ENCODE measurements around the gene OTOG. TPM values are rescaled to one million over a fixed set of nuclear protein-coding genes. Genes with fewer than 3 reads are reported as not detected.

OTOG gene
- polyA plus RNA-seq, 12 donors = 0.01 to 0.04 (median 0.02) TPM; not detected in 6

DNA sequence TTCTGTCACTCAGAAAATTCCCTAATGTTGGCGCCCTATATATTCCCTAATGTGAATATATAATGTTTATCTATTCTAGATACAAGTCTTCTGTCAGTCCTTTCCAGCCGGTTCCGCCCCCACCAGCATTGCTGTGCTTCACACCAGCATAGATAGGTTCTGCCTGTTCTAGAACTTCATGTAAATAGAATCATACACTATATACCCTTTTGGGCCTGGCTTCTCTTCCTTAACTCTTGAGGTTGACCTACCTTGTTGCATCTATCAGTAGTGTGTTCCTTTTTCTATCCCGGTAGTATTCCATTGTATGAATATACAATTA lies 34.6 kb downstream of the OTOG start:
- DNase-seq = no peak

DNA sequence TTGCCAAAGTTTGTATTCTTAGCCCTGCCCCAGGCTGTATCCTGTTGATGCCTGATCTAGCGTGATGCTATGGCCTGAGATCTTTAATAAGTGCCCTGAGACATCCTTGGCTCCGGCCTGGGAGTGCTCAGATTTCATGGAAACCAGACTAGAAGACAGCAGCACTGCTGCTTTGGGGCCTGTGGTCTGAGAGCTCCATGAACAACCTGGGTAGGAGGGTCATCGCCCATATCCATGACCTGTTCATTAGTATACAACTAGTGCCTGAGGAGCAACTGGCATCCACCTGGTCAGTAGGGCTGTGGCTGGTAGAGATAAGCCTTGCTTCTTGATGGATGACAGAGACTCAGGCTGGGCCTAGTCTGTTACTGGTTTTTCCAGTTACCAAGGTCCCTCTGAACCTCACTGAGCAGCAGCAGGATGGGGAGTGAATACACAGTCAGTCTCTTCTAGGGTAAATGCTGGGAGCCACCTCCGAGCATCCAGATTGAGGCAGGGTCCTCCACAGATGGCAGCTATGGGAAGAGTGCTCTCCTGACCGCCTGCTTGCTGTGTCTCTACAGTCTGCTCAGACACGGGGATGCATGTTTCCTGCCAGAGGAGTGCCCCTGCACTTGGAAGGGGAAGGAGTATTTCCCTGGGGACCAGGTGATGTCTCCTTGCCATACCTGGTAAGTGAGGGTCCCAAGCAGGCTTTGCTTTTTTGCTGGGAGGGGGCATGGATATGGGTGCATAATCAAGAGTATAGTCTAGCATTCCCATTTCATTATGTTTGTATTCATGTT lies 39.0 kb downstream of the OTOG start:
- no peak for DNase-seq

DNA sequence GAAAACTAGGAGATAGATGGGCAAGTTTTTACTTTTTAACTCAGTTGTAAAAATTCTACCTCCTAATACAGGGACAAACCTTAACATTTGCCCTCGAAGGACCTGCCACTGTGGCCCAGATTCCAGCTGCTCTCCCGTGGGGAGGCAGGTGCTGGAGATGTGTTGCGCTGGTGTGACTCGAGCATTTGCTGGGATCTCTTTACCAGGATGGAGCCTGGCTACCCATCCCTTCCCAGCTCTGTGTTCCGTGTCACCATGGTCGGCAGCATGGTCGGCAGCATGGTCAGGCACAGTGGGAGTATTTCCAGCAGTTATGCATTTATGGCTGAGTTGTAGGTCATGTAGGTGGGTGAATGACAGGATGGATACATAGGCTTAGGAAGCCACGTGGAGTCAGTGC lies 41.1 kb downstream of the OTOG start:
- no peak for DNase-seq

DNA sequence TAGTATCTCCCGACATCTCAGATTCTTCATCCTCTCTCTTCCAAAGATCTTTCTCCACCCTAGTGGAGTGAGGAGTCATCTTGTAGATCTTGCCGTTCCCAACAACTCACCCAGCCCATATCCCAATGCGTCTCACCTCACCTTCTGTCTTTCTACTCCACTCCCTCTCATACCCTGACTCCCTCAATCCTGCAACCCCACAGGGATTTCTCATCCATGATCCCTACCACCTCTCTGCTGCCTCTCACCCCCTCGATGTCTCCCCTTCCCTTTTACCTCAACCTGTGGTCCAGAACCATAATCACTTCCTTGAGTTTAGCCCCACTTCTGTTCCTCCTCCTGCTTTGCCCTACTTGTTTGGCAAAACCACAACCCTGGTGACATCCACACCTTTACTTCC lies 41.7 kb downstream of the OTOG start:
- no peak for DNase-seq

DNA sequence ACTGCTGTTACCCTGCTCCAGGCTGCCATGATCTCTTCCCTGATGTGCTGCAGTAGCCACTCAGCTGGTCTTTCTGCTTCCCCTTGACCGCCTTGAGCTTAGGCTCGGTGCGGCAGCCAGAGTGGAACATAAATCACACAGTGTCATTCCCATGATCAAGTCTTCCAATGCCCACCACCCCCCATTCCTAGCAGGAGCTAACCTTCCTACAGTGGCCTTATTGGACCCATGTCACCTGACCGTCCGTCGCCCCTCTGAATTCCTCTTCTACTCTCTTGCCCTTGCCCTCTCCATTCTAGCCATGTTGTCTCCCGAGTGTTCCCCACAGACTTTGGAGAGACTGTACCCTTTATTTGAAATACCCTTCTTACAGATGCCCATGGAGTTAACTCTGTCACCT lies 43.4 kb downstream of the OTOG start:
- no peak for DNase-seq

DNA sequence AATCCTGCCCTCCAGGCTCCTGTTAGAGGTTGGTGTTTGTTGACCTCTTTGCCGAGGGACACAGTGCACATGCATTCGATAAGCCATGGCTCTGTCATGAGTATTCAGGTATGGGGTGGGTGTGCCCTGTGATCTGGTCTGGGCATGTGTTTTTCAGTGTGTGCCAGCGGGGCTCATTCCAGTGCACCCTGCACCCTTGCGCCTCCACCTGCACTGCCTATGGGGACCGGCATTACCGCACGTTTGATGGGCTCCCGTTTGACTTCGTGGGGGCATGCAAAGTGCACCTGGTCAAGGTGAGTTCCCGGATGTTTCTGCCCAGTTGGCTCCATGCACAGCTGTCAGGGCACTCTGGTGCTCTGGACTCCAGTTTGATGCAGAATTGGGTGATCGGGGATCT lies 44.2 kb downstream of the OTOG start:
- no peak for DNase-seq

DNA sequence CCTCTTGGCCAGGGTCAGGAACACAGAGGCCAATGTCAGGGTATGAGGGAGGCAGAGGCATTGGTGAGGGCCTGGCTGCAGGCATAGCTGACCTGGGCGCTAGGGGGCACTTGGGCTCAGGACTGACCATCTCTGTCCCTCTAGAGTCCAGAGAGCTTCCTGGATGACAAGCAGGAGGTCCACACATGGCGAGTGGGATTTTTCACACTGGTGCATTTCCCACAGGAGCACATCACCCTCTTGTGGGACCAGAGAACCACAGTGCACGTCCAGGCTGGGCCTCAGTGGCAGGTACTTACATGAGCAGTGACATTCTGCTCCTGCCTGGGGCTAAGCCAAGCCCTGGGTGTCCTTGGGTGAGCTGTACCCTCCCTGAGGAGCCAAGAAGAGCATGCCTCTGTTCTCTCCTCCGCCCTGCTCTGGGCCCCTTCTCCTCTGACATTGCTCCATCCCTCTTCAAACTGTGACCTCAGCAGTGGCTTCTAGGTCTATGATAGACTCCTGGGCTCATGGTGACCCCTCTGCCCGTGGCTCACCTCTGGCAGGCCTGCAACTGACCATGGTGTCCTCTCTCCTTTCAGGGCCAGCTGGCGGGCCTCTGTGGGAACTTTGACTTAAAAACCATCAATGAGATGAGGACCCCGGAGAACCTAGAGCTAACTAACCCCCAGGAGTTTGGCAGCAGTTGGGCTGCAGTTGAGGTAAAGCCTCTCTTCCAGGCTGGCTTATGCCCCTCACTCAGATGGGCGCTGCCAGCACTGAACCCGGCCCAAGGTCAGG lies 46.6 kb downstream of the OTOG start:
- no peak for DNase-seq

DNA sequence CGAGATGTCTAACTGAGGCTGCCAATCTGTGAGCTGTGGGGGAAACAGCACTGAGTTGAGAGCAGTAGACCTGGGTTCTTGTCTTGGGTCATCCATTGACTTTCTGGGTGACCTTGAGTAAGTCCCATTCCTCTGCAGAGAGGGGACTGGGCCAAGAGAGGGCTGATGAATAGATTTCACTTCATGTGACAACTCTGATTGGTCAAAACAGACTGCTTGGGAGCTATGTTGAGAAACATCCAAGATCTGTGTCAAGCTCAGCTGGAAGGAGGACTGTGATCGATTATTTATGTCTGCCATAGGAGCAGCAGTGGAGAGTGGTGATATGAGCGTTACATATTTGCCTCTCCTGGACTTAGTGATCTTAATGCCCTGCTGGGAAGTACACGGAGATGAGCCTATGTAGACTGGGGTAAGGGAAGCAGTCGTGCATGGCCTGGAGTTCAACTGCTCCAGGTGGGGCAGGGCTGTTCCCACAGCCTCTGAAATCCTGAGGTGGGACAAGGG lies 47.7 kb downstream of the OTOG start:
- DNase-seq = no peak

DNA sequence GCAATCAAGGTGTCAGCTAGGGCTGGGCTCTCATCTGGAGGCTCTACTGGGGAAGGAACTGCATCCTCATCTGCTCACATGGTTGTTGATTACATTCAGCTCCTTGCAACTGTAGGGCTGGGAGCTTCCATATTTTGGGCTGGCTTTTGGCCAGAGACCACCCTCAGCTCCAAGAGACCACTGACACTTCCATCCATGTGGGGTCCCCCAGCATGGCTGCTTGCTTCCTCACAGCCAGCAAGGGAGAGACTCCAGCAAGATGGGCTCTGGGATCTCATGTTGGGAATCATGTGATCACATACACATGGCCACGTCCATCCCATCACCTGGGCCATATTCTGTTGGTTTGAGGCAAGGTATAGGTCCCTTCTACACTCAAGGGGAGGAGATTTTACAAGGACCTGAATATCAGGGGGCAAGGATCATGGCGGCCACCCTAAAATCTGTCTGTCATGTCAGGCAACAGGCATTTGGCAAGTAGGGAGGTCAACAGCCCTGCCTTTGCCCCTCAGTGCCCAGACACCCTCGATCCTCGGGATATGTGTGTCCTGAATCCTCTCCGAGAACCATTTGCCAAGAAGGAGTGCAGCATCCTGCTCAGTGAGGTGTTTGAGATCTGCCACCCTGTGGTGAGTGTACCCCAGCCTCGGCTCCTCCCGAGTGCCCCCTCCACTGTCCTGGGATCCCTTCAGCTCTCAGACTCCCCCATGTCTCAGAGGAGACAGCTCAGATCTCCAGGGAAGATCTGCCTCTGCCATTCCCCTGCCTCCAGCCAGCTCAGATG lies 48.7 kb downstream of the OTOG start:
- no peak for DNase-seq

DNA sequence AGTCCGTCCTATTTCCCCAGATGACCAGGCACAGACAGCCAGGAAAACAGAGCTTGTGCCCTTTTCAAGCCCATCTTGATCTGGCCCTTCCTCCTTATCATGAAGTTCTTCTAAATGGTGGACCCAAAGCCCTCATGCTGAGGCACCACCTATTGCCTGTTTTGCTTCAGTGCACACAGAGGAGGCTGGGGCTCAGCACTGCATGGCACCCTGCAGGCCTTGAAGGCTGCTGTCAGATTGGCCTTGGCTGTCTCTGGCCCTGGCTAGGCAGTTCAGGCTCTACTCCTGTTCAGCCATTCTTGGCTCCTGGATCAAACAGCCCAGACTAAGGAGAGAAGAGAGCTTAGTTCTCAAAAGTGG lies 49.2 kb downstream of the OTOG start:
- no peak for DNase-seq

DNA sequence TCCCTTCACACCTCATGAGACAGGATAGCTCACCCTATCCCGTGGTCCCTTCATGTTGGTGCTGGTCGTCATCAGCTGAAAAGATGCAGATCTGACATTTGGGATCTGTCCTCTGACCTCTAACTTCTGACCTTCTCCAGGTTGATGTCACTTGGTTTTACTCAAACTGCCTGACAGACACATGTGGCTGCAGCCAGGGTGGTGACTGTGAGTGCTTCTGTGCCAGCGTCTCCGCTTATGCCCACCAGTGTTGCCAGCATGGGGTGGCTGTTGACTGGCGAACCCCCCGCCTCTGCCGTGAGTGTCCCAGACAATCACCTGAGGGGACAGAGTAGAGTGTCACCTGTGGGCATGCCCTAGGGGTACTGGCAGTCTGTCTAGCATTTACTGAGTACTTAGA lies 49.7 kb downstream of the OTOG start:
- DNase-seq = no peak

DNA sequence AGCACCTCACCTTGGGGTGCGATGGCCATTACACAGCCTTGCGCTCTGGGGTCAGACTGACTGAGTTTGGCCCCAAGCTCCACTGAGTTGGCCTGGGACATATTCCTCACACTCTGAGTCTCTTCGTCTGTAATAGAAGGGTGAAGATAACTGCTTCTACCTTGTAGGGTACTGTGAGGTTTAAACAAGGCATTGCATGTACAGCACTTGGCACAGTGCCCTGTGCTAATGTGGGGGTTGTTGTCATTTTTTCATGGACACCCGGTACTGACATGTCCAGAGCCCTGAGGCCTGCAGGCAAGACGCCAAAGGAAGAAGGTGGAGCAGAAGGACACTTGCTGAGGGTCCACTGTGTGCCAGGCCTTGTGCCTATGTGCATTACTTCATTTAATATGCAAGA lies 50.7 kb downstream of the OTOG start:
- no peak for DNase-seq

DNA sequence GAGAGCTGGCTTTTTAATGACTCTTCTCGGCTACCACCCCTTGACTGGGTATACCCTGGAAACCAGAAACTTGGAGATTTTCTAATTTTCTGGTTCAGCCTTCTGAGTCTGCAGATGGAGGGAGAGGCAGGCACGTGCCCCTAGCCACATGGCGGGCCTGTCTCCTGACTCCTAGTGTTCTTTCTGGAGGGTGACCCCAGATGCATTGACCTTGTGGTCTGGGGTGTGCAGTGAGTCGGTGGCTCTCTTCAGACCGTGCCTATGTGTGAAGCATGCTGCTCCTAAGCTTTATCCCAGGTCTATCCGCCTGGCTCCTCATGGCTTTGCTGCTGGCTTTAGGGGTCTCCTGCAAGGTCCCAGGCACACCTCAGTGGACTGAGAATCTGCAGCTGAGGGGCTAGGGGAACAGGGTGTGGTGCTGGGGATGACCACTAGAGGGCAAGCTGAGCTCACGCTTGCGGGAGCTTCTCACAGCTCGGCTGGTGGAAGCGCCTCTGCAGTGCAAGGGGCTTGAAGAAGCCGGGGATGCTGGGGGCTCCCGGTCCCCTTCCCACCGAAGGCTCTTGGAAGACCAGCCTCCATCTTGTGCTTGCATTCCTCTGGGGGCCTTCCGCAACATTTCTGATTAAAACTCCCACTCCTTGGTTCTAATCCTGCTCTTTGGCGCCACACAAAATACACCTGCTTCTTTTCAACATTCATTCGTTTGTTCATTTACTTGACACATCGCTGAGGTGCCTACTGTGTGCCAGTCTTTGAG lies 51.8 kb downstream of the OTOG start:
- peak; percentile 75 for DNase-seq

DNA sequence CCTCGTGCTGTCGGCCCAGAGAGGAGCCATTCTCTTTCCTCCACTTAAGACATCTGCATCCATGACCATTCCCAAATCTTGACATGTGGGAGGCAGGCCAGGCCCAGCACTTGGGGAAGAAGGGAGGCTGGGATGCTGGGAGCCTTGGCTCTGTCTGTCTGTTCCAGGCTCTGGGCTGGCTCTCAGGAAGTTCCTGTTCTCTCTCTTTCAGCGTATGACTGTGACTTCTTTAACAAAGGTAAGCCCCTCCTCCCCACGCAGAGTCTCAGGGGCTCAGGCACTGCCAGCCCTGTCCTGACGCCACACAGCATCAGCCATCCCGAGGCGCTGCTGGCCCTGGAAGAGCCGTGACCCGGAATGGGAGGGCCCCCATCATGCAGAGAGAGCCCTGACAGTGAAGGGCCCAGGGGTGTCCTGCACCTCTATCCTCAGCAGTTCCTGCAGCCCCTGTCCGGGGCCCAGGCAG lies 52.4 kb downstream of the OTOG start:
- DNase-seq = no peak

DNA sequence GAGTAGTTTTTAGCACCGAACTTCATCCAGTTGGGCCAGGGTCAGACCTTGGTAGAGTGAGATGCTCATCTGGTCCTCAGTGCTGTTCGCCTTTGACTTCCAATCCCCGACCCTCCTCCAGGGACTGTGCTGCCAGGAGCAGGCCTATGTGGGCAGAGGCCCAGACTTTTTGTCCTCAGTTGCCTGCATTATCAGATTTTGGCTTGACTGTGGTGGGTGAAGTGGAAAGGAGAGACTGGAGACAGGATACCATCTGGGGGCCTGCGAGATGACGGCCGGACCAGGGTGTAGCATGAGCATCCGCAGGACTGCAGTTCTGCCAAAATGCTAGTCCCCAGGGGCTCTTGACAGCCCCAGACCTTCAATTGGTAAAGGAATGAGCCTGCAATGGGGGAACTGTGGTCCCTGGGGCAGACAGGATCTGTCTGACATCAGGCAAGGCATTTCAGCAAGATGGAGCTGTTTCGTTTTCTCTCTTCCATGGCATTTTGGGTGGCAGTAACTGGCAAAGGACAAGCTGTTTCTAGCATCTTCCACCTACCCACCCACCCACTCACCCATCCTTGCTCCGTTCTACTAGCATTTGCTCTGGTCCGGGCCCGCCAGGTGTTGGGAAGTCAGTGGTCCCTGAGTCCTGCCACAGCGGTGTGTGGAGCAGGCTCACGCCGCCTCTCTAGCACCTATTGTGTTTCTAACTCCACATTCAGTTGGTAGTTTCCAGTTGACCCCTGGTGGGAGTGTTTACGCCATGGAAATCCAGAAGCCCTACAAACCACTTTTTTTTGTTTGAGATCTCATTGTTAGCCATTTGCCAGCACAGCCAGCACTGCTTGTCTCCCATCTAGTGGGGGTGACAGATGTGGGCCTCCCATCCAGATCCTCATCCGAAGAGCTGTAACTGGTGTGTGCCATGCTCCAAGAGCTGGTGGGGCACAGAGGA lies 53.5 kb downstream of the OTOG start:
- DNase-seq = no peak

DNA sequence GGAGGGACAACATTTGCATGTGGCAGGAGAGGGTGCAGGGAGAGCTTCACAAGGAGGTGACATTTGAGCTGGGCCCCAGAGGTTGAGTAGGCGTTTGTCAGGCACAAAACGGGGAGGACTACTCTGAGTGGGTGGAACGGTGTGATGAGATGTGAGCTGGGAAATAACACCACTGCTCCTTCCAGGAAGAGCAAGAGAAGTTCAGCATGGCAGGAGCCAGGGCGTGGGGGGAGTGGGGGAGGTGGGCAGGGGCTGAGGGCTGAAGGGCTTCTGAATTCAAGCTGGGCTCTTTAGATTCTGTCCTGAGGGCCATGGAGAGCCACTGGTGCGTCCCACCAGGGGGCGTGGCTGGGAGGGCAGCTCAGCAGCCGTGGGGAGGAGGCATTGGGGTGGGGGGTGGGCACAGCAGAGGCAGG lies 54.2 kb downstream of the OTOG start:
- DNase-seq = no peak

DNA sequence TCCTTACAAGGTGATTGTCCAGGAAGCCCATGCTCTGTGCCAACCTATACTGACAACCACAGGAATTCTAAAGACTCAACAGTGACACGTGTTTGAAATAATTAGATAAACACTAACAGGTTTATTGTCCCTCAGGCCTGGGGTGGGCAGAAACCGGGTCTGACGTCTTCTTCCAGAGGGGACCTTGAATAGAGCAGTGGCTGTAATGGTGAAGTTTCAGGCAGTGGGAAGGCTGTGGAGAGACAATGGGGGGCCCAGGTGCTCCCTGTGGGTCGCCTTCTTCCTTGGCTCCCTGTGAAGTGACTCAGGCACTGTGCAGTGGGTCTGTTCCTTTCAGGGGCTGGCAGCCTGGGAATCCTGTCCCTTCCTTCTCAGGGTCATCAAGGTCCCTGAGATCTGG lies 54.6 kb downstream of the OTOG start:
- no peak for DNase-seq

DNA sequence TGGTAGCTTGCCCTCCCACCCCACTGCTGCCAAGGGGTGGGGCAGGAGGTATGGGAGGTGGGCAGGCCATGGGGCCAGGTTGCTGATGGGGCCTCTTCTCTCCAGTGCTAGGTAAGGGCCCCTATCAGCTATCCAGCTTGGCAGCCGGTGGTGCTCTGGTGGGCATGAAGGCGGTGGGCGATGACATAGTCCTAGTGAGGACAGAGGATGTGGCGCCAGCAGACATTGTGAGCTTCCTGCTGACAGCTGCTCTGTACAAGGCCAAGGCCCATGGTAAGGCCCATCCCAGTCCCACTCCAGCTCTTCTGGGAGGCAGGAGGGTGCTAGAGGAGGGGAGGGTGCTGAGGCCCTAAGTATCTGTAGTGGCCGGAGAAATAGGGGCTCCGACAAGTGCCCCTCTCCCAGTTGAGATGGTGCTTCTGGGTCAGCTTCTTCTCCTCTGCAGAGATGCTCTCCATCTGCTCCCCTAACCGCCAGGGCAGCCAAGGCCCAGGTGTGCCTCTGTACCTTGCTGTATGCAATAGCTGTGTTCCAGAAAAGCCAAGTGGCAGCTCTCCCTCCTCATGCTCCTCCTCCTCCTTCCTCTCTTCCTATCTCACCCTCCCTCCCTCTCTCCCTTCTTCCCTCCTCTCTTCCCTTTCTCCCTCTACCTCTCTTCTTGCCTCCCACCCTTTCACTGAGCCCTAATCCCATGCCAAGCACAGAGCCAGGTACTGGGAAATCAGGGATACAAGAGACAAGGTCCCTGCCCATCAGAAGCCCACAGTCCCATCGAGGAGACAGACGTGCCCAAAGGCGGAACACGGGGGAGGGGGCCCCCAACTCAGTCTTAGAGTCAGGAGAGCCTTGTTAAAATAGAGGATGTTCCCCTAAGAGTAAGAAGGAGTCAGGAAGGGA lies 55.3 kb downstream of the OTOG start:
- no peak for DNase-seq

DNA sequence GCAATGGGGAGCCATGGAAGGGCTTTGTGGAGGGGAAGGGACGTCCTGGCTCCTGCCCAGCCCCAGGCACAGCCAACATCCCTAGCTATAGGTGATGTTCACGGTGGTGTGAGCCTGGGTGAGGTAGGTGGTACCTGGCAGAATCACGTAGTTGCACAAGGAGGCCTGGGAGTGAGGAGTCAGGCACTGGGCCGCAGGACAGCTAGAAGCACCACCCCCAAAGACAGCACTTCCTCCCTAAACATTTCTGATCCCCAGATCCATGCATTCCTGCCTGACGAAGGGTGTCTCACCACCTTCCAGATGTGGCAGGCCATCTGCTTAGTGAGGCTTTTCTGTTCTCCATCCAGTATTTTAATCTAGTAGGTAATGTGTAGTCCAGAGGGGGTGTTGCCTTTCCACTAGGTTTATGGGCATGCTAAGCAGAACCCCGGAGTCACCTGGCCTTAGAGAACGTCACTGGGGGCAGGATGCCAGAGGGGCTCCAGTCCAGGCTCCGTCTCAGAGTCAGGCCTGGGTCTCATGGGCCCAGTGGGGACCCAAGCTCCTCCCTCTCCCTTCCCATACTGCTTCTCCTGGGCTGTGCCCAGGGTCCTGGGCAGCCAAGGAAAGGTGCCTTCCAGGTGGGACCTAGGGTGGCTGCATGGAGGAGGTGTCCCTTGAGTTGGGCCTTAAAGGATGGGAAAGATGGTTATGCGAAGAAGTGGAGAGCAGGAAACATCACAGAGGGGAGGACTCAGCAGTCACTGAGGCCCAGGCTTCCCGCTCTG lies 56.2 kb downstream of the OTOG start:
- no peak for DNase-seq

Measured in muscle of arm (tissue), 12 donors.